Measurements from ENCODE around the gene NHLH1.

Gene NHLH1

DNA sequence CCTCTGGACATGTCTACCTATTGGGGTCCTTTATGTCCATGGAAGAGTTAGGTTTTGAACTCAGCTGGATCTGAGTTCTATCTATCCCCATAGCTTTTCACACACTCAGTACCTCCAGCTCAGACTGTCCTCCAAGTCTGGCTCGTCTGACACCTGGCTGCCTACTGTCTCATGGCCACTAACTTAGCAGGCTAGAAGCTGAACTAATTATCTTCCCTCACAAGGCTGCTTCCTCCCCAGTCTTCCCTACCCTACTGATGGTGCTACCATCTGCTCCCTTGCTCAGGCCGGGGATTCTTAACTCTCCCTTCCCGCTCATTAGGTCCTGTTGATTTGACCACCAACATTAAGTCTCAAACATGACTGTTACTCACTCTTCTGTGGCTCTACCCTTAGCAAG is 46.8 kb downstream of the NHLH1 start:
- no peak for FAIRE-seq

DNA sequence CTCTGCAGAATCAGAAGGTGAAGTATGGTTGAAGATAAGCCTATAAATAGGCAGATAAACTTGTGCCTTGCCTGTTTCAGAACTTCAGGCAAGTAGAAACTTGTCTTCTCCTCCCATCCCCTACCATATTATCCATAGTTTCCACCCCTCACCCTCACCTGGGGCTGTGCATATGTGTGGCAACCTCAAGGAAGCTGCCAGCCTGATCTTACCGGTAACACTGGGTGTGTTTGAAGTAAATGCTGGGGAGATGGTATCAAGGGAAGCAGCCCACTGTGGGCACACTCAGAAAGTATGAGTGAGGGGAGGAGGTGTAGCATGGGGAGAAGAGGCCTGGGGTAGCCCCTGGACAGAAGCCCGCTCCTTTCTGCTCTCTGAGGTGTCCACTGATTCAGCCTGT is 48.0 kb downstream of the NHLH1 start:
- FAIRE-seq = no peak

GRCh38 chr1:160415696-160416290 is 48.9 kb downstream of the NHLH1 start:
- FAIRE-seq = no peak

GRCh38 chr1:160416369-160416768 is 49.5 kb downstream of the NHLH1 start:
- FAIRE-seq = no peak

DNA sequence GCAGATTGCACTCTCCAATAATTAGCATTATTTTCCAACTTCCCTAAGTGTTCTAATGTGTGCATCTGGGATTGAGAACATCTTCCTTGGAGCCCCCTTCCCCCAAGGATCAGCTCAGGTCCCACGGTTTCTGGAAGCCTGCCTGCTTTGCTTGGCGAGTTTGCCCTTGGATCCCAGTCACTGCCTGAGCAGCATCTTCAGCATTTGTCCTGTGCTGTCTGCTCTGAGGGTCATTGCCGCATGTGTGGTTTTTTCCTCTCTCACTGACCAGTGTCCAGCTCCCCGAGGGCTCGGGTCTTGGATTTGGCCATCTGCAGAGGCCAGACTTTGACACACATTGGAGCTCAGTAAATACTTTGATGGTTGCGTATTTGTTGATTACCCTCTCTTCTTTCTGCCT is 51.6 kb downstream of the NHLH1 start:
- FAIRE-seq = no peak

DNA sequence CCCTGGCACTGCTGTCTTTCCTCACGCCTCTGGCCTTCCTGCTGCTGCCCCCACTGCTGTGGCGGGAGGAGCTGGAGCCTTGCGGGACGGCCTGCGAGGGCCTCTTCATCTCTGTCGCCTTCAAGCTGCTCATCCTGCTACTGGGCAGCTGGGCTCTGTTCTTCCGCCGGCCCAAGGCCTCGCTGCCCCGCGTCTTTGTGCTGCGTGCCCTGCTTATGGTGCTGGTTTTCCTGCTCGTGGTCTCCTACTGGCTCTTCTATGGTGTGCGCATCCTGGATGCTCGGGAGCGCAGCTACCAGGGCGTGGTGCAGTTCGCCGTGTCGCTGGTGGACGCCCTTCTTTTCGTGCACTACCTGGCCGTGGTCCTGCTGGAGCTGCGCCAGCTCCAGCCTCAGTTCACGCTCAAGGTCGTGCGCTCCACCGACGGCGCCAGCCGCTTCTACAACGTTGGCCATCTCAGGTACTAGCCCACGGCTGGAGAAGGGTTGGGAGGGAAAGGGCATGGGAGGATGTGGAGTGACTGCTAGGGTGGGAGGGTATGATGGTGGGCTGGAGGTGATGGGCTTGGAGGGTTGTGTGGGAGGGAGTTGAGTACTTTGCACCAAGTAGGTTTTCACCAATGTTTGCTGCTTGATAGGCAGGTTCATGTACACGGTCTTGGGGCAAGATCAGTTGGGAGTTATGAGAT is 52.4 kb downstream of the NHLH1 start:
- FAIRE-seq = no peak

- FAIRE-seq = no peak
These were observed 52.9 kb downstream of the NHLH1 start for GRCh38 chr1:160419838-160420169.

DNA sequence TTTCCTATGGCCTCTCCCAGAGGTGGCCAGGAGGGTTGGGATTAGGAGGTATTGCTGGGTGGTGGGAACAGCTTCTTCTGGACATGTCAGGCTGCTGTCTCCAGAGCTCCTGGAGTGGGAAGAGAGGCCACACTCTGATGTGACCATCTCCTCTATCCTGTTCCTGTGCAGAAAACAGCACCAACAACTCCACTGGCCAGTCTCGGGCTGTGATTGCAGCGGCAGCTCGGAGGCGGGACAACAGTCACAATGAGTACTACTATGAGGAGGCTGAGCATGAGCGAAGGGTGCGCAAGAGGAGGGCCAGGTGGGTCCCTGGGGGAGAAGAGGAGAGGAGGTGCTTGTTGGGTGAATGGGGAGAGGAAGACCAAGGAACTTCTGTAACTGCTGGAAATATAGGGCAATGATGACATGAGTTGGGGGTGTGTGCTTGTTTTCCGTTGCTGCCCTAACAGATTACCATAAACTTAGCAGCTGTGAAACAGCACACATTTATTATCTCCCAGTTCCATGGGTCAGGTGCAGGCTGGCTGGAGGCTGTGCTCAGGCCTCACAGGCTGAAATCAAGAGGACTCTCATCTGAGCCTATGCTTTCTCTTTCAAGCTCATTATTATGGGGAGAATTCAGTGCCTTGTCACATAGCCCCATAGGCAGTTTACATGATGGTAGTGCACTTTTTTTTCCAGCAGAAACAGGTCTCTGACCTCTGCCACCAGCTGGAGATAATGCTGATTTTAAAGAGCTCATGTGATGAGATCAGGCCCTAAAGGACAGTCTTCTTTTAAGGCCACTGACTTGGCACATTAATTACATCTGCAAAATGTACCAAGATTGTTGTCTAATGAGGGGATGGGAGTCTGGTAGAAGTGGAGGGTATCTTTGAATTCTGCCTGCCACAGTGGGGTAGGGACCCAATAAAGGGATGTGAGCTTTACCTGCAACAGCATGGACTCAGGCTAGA is 54.3 kb downstream of the NHLH1 start:
- no peak for FAIRE-seq

GRCh38 chr1:160421881-160422280 is 55.0 kb downstream of the NHLH1 start:
- FAIRE-seq = no peak
